DOHH2 (cell line): ENCODE results near the gene SYNE1.

Experiments used
- CTCF ChIP-seq: fragments of 200-600 bp; sonication (generic); IDR thresholded peaks from one replicate; pipeline ENCODE4 v1.5.1; 2014; ENCODE audit warnings: antibody characterized with exemption, mild to moderate bottlenecking, low read depth, low read length; ENCODE audit not compliant: poor library complexity, severe bottlenecking
- EZH2phosphoT487 ChIP-seq: fragments of 200-600 bp; sonication (generic); IDR thresholded peaks from 2 replicates; pipeline ENCODE4 v1.6.1; 2017; ENCODE audit warnings: borderline replicate concordance, mild to moderate bottlenecking, antibody characterized with exemption, low read length, moderate library complexity, mixed read lengths

GRCh38 chr6:152648105-152648504 lies 10.9 kb upstream of the SYNE1 start:
- TF ChIP-seq EZH2phosphoT487 (no peak), CTCF (no peak)
